GM21367 (cell line): ENCODE measurements around the gene TBC1D1.

ENCODE experiments used
- ATAC-seq: cut with Tn5 transposase; IDR thresholded peaks from one replicate; pipeline ENCODE4 v1.9.1; 2021; ENCODE audit not compliant: unreplicated experiment

The TBC1D1 gene

GRCh38 chr4:38075370-38076152 lies 184.7 kb downstream of the TBC1D1 start:
- ATAC-seq: no peak

- no peak for ATAC-seq
Observed at GRCh38 chr4:38076153-38076669, 185.3 kb downstream of the TBC1D1 start.

GRCh38 chr4:38077791-38078489 lies 187.1 kb downstream of the TBC1D1 start:
- no peak for ATAC-seq

DNA sequence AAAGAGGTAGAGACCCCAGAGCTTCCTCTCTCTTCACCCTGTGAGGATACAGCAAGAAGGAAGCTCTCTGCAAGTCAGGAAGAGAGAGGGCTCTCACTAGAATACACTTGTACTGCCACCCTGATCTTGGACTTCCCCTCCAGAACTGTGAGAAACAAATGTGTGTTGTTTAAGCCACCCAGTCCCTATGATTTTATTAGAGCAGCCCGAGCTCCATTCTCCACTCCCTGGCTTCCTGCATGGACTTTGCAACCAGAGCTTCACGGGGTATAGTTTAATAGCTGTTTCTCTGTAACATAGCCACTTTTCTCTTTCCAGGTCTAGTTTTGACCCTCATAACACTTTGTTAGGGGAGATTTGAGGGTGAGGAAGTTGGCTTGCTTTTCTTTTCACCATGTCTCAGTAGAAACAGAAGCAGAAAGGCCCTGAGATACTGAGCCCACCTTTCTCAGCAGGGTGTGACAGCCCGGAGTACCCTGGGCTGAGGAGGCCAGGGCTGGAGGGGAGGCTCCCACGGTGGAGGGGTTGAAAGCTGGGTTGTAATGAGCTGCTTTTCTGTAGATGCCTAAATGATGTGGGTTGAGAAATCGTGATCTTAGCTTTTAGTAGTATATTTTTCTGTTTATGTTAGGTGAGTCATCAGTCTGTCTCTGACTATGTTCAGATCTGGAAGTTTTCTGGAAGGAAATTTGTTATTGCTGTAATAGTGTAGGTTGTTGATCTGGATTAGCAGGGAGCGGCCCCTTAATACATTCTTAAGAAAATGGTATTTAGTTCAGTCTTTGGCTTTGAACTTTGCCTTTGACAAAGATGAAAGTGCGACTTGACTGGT lies 187.9 kb downstream of the TBC1D1 start:
- no peak for ATAC-seq

DNA sequence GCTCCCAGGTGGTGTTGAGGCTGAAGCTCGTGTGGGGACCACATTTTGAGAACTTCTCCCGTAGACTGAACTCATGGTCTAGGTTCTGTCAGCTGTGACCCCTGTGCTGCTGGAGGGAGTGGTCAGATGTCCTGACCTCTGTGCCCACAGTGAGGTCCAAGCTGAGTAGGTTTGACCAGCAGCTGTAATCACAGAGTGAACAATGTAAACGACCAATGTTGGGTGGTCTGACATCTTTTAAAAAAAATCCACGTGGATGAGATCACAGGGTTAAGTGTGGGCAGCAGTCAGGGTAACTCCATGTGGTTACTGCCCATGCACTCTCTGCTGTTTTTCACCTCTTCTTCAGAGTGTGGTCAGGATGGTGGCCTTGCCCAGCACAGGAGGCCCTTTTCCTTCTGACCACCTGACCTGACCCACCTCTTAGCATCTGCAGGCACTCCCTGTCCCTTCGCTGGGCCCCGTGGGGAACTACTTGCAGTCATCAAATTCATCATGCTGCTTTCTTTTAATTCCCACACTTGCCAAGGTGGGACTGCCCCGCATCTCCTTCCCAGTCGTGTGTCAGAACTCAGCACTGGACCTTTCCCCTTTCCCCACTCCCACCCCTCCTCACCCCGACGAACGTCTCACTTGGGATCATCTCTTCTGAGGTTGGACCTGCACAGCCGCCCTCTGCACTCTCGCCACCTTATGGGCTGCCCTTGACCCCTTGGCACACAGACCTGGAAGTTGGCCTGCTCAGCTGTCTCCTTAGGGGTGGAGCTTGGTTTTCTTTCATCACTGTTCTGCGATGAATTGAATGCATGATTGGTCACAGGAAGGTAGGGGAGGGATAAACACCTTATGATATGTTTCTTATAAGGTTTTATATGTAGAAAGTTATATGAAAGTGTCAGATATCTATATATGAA lies 189.4 kb downstream of the TBC1D1 start:
- no peak for ATAC-seq

DNA sequence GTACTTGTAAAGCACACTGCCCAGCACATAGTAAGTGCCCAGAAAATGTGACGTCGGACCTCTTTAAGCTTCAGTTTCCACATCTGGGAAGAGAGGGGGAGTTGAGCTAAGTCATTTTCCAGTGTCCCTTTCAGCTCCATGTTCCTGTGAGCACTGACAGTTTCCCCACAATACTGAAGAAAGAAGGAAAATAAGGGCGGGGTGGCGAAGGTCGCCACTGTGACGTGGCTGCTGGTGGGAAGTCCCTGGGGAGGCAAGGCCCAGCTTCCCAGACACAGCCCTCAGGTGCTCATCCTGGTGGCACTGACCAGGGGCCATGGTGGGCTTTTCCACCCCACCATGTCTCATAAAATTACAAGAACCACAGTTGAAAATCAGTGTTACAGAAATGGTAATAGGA lies 191.1 kb downstream of the TBC1D1 start:
- no peak for ATAC-seq

- ATAC-seq: no peak
Observed at GRCh38 chr4:38082424-38083385, 191.8 kb downstream of the TBC1D1 start.

GRCh38 chr4:38084877-38085711 lies 194.2 kb downstream of the TBC1D1 start:
- ATAC-seq: no peak

DNA sequence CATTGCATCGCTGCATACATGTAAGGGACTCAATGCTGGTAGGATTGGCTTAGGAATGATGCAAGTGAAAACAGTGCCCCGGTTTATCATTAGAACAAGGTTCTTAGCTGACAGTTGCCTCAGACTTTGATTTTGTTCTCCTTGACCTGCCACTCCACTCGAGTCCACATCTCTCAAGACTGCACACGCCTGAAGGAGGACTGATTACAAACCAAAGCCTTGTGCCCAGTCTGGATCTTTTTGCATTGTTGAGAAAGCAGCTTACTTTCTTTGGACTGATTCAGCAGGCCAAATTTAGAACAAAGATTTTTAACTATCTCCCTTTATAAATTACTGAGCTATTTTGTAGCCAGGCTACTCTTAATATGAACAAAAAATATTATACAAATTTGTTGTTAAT lies 194.9 kb downstream of the TBC1D1 start:
- no peak for ATAC-seq

DNA sequence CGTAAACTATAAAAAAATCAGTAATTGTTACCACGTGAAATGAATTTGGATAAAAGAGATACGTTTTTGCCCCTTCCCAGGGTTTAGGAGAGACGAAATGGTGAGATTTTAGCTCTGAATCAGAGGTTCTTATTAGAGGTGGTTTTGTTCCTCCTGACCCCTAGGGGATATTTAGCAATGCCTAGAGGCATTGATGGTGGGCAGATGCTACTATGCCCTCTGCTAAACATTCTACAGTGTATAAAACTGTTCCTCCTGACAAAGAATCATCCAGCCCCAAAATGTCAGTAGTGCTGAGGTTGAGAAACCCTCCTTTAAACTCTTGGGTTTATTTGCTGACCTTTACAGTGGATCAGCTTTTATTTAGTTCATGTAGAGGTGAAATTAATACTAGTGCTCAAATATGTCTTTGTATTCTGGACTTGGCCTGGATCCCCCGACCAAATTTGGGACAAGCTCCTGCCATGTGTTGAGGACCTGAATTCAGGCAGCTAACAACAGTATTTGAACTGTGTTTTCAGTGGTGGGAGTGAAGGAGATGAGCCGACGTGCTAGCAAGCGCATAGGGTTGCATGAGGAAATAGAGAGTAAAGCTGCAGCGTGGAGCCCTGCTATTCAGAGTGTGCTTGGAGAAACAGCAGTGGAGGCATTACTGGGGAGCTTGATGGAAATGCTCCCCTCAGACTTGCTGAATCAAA lies 195.4 kb downstream of the TBC1D1 start:
- ATAC-seq: no peak

DNA sequence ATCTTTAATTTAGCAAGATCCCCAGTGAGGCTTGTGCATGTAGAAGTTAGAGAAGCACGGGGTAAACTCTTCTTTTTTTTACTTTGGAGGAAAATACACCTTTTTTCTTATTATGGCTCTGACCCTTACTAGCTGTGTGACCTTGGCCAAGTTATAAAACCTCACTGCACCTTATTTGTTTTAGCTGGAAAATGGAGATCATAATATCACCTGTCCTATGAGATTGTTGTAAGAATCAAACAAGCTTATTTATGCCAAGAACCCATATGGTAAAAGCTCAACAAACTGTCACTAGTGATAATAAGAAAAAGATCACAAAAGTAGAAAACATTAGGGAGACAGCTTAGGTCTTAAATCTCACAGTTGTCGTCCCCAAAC lies 196.0 kb downstream of the TBC1D1 start:
- no peak for ATAC-seq

GRCh38 chr4:38088321-38088720 lies 197.4 kb downstream of the TBC1D1 start:
- no peak for ATAC-seq

GRCh38 chr4:38089961-38090360 lies 199.1 kb downstream of the TBC1D1 start:
- ATAC-seq: no peak

DNA sequence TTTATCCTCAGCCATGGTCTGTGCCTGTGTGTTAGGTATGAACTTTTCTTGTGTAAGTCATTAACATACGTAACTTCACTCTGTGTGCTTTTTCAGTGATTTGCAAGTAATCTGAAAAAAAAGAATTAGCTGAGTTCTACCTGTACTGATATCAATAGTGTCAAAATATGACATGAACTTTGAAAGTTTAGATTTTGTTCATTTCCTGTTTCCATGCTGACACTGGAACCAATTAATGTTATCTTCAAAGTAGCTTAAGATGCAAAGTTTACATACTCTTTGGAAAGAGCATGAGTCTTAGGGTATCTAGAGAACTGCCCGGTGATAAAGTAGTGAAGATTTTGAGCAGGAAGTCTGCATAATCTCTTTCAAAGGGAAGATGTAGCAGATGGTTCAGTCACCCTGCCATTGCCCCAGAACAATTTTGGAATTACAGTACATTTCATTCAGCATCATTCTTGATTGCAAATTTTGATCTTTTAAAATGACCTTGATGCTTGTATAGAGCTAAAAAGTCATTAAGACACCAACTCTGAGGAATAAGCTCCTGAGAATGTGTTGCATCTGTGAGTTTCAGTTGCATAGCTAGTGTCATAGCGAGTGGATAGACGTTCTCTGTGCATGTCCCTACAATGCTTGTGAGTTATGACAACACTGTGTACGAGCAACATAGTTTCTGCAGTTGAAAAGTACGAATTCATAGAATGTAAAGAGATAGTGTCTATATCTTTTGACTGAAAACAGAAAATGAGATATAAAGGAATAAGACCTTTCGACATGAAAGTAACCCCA lies 199.8 kb downstream of the TBC1D1 start:
- no peak for ATAC-seq

- no peak for ATAC-seq
Observed at GRCh38 chr4:38091636-38092035, 200.8 kb downstream of the TBC1D1 start.

DNA sequence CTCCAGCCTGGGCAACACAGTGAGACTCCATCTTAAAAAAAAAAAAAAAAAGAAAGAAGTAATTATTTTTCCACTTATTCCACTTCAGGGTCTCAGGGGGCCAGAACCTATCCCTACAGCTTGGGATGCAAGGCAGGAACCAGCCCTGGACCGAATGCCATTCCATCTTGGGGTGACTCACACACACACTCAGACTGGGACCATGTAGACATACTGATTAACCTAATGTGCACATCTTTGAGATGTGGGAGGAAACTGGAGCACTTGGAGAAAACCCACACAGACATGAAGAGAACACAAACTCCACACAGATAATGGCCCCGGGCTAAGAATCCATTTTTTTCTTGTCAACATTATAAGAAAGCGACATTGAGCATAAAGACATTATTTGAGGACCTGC lies 201.8 kb downstream of the TBC1D1 start:
- ATAC-seq: no peak

- no peak for ATAC-seq
Observed at GRCh38 chr4:38094419-38094818, 203.5 kb downstream of the TBC1D1 start.
